M059J (cell line): ENCODE measurements around the gene LRRC49. TPM values are rescaled to one million over a fixed set of nuclear protein-coding genes. Genes with fewer than 3 reads are reported as not detected.
"Not testable (repeated sequence)": the region's sequence is repeated elsewhere in the genome, so short reads cannot be mapped to it uniquely, and the experiment has no call there.

Experiments
- DNase-seq: peaks from one replicate; pipeline ENCODE4 v3.0.0-alpha.2; 2012; ENCODE audit warnings: low read depth
- total RNA-seq: library from RNA; depleted of rRNA; stranded (reverse); fragments of >200 nt; shearing (Covaris generic); gene quantifications from 2 replicates; pipeline ENCODE4 v1.2.3, GENCODE V29; 2014

LRRC49 gene
- total RNA-seq, 1 experiment from 2014 or later = 6.5 TPM

DNA sequence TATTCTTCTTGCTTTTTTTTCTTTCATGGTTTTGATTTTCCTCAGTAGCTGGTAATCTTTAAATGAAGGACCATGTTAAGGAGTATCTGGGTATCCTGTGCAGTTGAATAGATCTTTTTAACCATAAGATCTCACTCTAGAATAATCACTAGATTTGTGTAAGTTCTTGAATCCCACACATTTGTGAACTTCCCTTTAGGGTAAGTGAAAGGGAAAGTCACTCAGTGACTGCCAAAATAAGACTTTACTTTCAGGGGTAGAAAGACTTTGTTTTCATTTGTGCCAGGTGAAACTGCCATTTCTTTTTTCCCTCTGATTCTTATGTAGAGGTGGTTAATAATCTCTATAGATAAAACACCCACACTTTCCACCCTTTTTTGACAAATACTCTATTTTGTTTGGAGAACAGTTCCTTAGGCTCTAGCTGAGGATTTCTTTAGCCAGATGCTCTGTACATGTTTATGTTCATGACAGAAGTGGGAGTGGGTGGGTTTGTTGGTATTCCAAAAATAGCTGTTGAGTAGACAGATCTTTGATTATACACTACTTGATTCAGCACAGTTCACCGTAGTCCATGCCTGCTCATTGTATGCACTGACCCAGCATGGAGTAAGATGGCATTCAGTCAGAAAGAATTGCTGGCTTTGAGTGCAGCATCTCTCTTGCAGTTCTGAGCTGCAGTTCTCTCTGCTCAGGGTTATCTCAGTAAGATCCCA, 28.5 kb downstream of the LRRC49 start:
- DNase-seq = no peak

GRCh38 chr15:70922119-70922518, 29.5 kb downstream of the LRRC49 start:
- DNase-seq = no peak

DNA sequence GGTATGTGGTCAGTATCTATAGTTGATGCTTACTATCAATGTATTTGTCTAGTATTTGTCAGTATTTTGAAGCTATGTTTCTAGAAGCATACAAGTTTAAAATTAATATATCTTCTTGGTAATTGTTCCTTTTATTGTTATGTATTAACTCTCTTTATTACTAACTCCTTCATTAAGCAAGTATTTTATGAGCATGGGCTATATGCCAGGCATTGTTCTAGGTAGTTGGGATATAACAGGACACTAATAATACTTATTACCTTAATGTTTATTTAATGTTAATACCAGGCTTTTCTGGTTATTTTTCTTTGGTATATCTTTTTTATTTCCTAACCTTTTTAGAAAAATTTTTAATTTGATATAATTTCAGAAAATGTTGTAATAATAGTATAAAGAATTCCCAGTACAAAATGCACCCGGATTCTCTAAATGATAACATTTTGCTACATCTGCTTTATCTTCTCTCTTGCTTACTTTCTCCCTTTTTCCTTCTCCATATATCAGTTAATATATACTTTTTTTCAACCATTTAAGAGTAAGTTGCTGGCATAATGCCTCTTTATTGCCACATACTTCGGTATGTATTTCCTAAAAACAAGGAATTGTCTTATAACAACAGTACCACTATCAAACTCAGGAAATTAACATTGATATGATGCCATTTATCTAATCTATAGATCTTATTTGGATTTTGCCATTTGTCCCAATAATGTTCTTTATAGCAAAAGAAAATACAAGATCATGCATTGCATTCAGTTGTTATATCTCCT, 30.9 kb downstream of the LRRC49 start:
- no peak for DNase-seq

DNA sequence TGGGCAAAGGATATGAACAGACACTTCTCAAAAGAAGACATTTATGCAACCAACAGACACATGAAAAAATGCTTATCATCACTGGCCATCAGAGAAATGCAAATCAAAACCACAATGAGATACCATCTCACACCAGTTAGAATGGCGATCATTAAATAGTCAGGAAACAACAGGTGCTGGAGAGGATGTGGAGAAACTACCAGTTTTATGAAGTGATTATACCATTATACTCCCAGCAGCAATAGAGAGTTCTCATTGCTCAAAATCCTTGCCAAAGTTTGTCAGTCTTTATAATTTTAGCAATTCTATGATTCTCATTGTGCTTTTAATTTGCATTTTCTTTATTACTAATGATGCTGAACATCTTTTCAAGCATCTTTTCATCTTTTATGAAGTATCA, 34.3 kb downstream of the LRRC49 start:
- not testable (repeated sequence) for DNase-seq

DNA sequence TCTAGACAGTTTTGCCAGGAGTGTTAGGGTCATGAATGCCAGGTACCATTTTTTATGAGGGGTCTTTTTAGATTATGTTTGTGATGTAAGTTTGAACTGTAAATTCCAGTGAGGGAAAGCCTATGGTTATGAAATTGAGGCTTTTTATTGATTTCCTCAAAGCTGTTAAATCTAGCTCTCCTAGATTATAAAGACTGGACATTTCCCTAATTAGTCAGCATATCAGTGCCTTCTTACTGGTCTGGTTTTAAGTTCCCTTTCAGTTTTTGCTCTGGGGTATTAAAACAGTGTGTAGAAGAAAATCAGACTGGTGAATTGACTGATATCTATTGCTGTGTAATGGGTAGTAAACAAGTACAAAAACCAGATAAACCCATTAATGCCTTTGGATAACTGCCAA, 39.2 kb downstream of the LRRC49 start:
- no peak for DNase-seq

- no peak for DNase-seq
These were observed 39.8 kb downstream of the LRRC49 start for GRCh38 chr15:70932397-70932796.

DNA sequence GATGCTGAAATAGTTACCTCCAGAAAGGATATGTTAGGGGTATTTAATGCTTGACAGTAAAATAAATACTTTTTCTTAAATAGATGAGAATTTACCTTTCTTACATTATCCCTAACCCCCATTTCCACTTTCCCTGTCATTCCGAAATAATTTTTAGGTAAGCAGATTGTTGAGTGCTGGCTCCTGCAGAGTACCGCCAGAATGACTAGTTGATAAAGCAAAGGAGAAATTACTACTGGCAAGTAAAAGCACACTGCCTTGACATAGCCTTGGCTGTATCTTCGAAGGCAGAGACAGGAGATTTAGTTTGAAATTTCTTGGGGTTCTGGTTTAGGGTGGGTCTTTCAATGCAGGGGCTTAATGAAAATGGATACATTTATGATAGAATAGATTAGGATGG, 40.8 kb downstream of the LRRC49 start:
- no peak for DNase-seq

DNA sequence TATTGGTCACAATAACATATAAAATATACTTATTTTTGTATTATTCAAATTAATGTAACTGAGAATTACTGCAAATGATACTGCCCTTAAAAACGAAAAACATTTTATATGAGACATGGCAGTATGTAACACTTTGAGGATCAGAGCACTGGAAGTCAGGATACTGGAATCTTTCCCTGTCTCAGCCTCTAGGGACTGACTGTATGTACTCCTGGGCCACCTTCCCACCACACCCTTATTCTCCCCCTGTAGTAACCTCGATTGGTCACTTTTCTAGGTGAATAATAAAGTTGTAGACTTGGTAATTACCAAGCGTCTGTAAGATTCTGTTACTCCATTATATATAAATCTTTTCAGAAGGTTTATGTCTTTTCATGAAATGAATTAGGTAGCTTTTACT, 43.0 kb downstream of the LRRC49 start:
- no peak for DNase-seq

DNA sequence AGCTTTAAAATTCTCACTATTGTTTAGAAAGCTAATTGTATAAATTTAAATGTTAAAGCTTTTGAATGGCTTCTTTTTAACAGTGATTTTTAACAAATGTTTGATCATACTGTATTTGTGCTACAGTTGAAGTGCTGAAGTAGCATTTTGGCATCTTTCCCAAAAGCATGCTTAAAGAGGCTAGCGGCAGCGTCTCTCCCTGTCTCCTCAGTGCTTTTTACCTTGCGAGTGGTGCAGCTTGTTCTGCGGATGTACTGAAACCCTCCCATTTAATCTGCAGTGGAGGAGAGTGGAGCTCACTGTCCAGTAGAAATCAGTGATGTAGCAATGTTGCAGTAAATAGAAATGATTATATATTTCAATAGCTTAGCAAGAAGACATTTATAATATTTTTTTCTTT, 43.7 kb downstream of the LRRC49 start:
- no peak for DNase-seq

DNA sequence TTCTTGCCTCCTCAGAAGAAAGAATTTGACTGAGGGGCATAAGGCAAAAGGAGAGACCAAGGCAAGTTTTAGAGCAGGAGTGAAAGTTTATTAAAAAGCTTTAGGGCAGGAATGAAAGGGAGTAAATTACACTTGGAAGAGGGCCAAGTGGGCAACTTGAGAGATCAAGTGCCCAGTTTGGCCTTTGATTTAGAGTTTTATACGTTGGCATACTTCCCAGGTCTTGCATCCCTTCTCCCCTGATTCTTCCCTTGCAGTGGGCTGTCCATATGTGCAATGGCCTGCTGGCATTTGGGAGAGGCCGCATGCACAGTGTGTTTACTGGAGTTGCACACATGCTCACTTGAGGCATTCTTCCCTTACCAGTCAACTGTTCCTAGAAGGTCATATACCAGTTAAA, 50.7 kb downstream of the LRRC49 start:
- peak; percentile 13 for DNase-seq

DNA sequence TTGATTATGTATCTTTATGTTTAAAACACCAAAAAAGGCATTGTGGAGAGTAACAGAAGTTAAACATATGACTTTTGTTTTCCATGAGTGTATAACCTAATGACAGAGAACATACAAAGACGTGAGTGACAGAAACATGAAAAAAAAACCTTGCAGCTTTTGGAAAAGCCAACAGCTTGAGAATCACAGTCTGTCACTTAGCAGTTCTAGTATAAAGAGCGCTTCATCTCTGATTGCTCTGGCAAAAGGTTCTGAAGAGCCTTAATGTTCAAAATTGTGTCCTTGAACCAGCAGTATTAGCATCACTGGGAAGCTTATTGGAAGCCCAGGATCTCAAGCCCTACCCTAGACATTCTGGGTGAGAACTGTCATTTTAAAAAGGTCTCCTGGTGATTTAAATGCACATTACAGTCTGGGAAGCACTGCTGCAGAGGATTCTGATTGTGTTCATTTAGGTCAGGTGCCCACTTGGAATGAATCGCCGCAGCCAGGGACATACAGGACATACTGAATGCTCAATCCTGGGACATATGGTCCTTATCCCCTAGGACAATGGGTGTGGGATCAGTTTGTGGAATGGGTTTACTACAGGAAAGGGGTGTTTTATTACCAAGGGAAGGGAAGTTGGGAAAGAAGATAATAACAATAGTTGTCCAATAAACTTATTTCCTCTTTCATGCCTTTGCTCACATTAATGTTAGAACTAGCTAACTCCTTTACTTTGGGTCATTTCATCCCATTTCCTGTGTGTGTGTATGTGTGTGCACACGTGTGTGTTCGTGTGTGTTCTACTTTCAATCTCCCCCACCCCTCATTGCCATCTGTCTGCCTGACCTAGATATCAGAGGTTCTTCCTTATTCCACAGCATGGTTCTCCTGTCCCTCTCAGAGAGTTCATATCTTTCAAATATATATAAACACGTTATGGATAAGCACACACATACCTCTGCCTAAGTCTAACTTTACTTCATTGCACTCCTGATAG, 55.0 kb downstream of the LRRC49 start:
- no peak for DNase-seq

DNA sequence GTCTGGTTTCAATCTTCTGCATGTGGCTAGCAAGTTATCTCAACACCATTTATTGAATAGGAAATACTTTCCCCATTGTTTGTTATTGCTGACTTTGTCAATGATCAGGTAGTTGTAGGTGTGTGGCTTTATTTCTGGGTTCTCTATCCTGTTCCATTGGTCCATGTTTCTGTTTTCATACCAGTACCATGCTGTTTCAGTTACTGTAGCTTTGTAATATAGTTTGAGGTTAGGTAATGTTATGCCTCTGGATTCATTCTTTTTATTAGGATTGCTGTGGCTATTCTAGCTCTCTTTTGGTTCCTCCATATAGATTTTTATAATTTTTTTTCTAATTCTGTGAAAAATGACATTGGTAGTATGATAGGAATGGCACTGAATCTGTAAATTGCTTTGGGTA, 58.3 kb downstream of the LRRC49 start:
- DNase-seq = no peak

- DNase-seq = peak; percentile 11
These were observed 61.5 kb downstream of the LRRC49 start for GRCh38 chr15:70954171-70954570.

DNA sequence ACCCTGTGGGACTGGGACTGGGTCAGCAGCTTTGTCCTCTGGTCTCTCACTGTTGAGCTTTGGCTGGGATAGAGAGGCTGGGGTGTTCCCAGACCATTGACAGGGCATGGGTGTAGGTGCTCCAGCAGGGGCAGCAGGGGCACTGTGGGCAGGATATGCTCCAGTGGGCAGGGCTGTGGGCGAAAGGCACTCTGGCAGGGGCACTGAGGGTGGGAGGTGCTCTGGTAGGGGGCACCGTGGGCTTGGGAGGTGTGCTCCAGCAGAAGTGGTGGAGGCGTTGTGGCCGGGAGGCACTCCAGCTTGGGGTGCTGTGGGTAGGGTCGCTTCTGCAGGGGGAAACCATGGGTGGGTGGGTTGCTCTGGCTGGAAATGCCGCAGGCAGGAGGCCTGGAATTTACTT, 62.1 kb downstream of the LRRC49 start:
- no peak for DNase-seq

GRCh38 chr15:70955151-70955550, 62.5 kb downstream of the LRRC49 start:
- DNase-seq = peak; percentile 85

- no peak for DNase-seq
These were observed 63.8 kb downstream of the LRRC49 start for GRCh38 chr15:70956201-70956995.

GRCh38 chr15:70962084-70962483, 69.5 kb downstream of the LRRC49 start:
- DNase-seq = no peak

DNA sequence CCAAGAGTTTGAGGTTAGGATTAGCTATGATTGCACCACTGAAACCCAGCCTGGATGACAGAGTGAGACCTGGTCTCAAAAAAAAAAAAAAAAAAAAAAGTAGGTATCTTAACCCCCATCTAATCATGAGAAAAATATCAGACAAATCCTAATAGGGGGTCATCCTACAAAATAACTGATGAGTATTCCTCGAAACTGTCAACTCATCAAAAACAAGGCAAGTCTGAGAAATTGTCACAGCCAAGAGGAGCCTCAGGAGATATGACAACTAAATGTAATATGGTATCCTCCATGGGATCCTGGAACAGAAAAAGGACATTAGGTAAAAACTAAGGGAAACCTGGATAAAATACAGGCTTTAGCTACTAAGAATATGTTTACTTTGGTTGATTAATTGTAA, 70.6 kb downstream of the LRRC49 start:
- DNase-seq = no peak

- no peak for DNase-seq
These were observed 71.4 kb downstream of the LRRC49 start for GRCh38 chr15:70964058-70964457.

DNA sequence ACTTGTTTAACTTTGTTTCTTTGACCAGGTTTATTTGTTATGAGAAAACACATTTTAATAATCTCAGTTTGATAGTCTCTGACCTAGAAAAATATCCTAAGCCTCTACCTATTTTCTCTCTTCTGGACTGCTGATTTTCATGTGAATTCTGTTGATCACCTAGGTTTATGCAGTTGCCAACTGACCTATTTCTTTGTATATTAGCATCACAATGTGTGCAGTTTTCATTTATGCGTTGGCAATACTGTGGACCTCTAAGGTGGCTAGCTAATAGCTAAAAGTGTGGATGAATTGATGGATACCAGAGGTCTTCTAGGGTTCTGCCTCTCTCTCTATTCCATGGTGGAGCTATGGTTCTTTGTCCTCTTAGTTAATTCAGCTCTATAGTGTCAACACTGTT, 72.1 kb downstream of the LRRC49 start:
- no peak for DNase-seq

- no peak for DNase-seq
These were observed 75.0 kb downstream of the LRRC49 start for GRCh38 chr15:70967646-70968045.
